Spleen (tissue), 11 donors: ENCODE measurements around the gene HLA-DMB. TPM values are rescaled to one million over a fixed set of nuclear protein-coding genes. Genes with fewer than 3 reads are reported as not detected.

Source experiments
- DNase-seq: peaks from one replicate; pipeline ENCODE4 v3.0.0-alpha.2; 2020
- H3K27ac ChIP-seq, 8 donors: fragments of 200-600 bp; sonication (generic) in 7 of 8; 1 replicate in 4 of 8; 2 replicates in 4 of 8; pipeline versions ENCODE4 v1.5.0 to v1.8.0; 2016 to 2021; ENCODE audit warnings: inconsistent platforms in 4 of 8, mild to moderate bottlenecking in 4 of 8, moderate library complexity in 1 of 8
- H3K27me3 ChIP-seq, 7 donors: fragments of 200-600 bp; sonication (generic) in 6 of 7; replicated peaks in 1 of 7; 1 replicate in 4 of 7; 2 replicates in 3 of 7; pipeline versions ENCODE4 v1.5.0 to v1.8.0; 2016 to 2021; ENCODE audit warnings: inconsistent platforms in 3 of 7, mild to moderate bottlenecking in 1 of 7
- H3K36me3 ChIP-seq, 6 donors: fragments of 200-600 bp; sonication (generic) in 5 of 6; 1 replicate in 4 of 6; 2 replicates in 2 of 6; pipeline versions ENCODE4 v1.5.0 to v1.8.0; 2016 to 2021; ENCODE audit warnings: inconsistent platforms in 2 of 6
- H3K4me1 ChIP-seq, 6 donors: fragments of 200-600 bp; sonication (generic) in 5 of 6; 1 replicate in 3 of 6; 2 replicates in 3 of 6; pipeline versions ENCODE4 v1.5.0 to v1.8.0; 2016 to 2021; ENCODE audit warnings: inconsistent platforms in 3 of 6
- H3K4me3 ChIP-seq, 8 donors: fragments of 200-600 bp; sonication (generic) in 7 of 8; 1 replicate in 4 of 8; 2 replicates in 4 of 8; pipeline versions ENCODE4 v1.5.0 to v1.8.0; 2016 to 2021; ENCODE audit warnings: inconsistent platforms in 4 of 8, mild to moderate bottlenecking in 4 of 8, moderate library complexity in 2 of 8
- H3K9me3 ChIP-seq, 8 donors: fragments of 200-600 bp; sonication (generic) in 7 of 8; 1 replicate in 4 of 8; 2 replicates in 4 of 8; pipeline versions ENCODE4 v1.5.0 to v1.8.0; 2016 to 2021; ENCODE audit warnings: inconsistent platforms in 4 of 8
- POLR2A ChIP-seq, 3 donors: fragments of 450-650 bp; IDR thresholded peaks; one replicate each; pipeline ENCODE4 v1.5.1; 2017; ENCODE audit warnings: antibody characterized with exemption in 3 of 3, mild to moderate bottlenecking in 1 of 3
- POLR2AphosphoS5 ChIP-seq, 3 donors: sonication (generic); formaldehyde crosslinking; IDR thresholded peaks; one replicate each; pipeline ENCODE4 v1.5.1; 2017; ENCODE audit warnings: antibody characterized with exemption in 3 of 3
- WGBS, 5 donors: extraction: QIAGEN DNeasy Blood & Tissue Kit in 3 of 5; methylation state at CpG; one replicate each; pipeline versions ENCODE4 v1.1.5 to v1.1.7; 2013 to 2018; 5-methylcytosine and 5-hydroxymethylcytosine counted together
- intact Hi-C: fragments of 100-400 bp; cut with DNase I; formaldehyde crosslinking; loops from one replicate; pipeline ENCODE4 v1.15.0; 2023; ENCODE audit warnings: low total_unique reads
- polyA plus RNA-seq, 3 donors: library from polyadenylated mRNA; stranded (reverse); fragments of 200-250 nt; gene quantifications; one replicate each; pipeline ENCODE4 v1.2.1, GENCODE V29; 2013
- total RNA-seq, 7 donors: library from RNA; depleted of rRNA in 3 of 7; stranded (reverse); fragments of >200 nt in 3 of 7; fragmentation: NEBNext Ultra II Directional in 4 of 7; extraction: Animal tissue kit (Norgen Biotek cat#: 25700) in 4 of 7; gene quantifications; one replicate each; pipeline versions ENCODE4 v1.1.0 to v1.2.1, GENCODE V29; 2016 to 2021
- TF ChIP-seq, protein P1 (sequence below), 11 experiments: fragments of 200-600 bp in 7 of 11; fragments of 450-650 bp in 4 of 11; sonication (generic) in 4 of 11; IDR thresholded peaks in 8 of 11; conservative IDR thresholded peaks in 3 of 11; 1 replicate in 7 of 11; 2 replicates in 4 of 11; pipeline versions ENCODE4 v1.4.0 to v1.8.0; 2016 to 2021; ENCODE audit warnings: antibody characterized with exemption in 11 of 11, inconsistent platforms in 4 of 11, mild to moderate bottlenecking in 1 of 11
- donor health status: healthy with polysubstance abuse.
- donor health status: DM: no; HTN: no; CAD: no; lungs with moderate emphysema.
- donor health status: DM: no; HTN: no; CAD: no.
- donor health status: Bipolar disorder and iron deficiency.
- donor health status: healthy.
- donor health status: DM: no; HTN: no; CAD: no.
- donor health status: DM: yes; HTN: yes; CAD: no.

The HLA-DMB gene
- total and polyA plus RNA-seq, 10 donors, result 124 to 226 (median 155) TPM

GRCh38 chr6:32888576-32888975, 52.3 kb downstream of the HLA-DMB start:
- no peak for DNase-seq
- no peaks in the 10 kb centered on the region for H3K36me3 ChIP-seq
- peaks cover 3 to 47% (median 20%) of the 10 kb centered on the region in 6 donors for H3K4me1 ChIP-seq
- TF ChIP-seq POLR2A (IDR thresholded peaks at IDR 0.05) (no peak), POLR2AphosphoS5 (IDR thresholded peaks at IDR 0.05) (no peak)
- TF ChIP-seq, protein P1, sequence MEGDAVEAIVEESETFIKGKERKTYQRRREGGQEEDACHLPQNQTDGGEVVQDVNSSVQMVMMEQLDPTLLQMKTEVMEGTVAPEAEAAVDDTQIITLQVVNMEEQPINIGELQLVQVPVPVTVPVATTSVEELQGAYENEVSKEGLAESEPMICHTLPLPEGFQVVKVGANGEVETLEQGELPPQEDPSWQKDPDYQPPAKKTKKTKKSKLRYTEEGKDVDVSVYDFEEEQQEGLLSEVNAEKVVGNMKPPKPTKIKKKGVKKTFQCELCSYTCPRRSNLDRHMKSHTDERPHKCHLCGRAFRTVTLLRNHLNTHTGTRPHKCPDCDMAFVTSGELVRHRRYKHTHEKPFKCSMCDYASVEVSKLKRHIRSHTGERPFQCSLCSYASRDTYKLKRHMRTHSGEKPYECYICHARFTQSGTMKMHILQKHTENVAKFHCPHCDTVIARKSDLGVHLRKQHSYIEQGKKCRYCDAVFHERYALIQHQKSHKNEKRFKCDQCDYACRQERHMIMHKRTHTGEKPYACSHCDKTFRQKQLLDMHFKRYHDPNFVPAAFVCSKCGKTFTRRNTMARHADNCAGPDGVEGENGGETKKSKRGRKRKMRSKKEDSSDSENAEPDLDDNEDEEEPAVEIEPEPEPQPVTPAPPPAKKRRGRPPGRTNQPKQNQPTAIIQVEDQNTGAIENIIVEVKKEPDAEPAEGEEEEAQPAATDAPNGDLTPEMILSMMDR (IDR thresholded peaks at IDR 0.05 in 8 of 11, conservative IDR thresholded peaks at IDR 0.05 in 3 of 11), result no peak
- H3K27me3 ChIP-seq, result no peaks in the 10 kb centered on the region
- intact Hi-C loops, result no loop called here
- 82 to 99% (median 93%) methylated on average over 2 of the region's 2 CpGs for WGBS, 5 donors
- H3K9me3 ChIP-seq, result no peaks in the 10 kb centered on the region
- no peak overlapping the region for H3K27ac ChIP-seq
- no peak overlapping the region for H3K4me3 ChIP-seq

DNA sequence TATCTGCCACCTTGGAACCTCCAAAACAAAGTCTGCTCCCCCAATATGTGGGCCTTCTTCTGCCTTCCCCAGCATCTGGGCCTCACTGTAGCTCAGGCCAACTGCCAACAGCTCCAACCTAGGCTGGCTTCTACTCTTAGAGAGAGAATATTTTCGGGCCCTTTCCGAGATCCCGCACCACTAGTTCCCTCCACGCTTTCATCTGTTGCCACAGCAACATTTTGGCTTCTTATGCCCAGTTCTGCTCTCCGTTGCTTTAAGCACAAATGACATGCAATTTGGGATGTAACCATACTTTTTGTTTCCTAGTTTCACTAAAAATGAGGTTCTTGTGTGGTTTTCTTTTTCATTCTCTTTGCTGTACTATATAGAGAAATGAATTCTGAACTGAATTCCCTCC, 53.2 kb downstream of the HLA-DMB start:
- H3K9me3 ChIP-seq, result no peaks in the 10 kb centered on the region
- no peak for DNase-seq
- H3K27ac ChIP-seq, result peak overlapping the region in 5 of 8 donors; percentile 16 to 35 (median 28)
- H3K4me3 ChIP-seq, result no peak overlapping the region
- no peaks in the 10 kb centered on the region for H3K27me3 ChIP-seq
- TF ChIP-seq POLR2A (IDR thresholded peaks at IDR 0.05), result no peak
- TF ChIP-seq POLR2AphosphoS5 (IDR thresholded peaks at IDR 0.05), result no peak
- TF ChIP-seq, protein P1 (IDR thresholded peaks at IDR 0.05 in 8 of 11, conservative IDR thresholded peaks at IDR 0.05 in 3 of 11), result no peak
- intact Hi-C loops, result loop anchor here (2.0 kb wide), 1 partner anchor 97 kb away; no protein-coding TSS in a partner anchor
- peaks cover 0 to 37% (median 17%) of the 10 kb centered on the region in 6 donors for H3K4me1 ChIP-seq
- 81 to 90% (median 87%) methylated on average over 5 of the region's 5 CpGs for WGBS, 5 donors
- no peaks in the 10 kb centered on the region for H3K36me3 ChIP-seq

GRCh38 chr6:32886681-32887383, 54.0 kb downstream of the HLA-DMB start:
- H3K4me3 ChIP-seq, result no peak overlapping the region
- no peak for DNase-seq
- H3K9me3 ChIP-seq, result no peaks in the 10 kb centered on the region
- no peaks in the 10 kb centered on the region for H3K27me3 ChIP-seq
- intact Hi-C loops, result loop anchor here (2.0 kb wide), 1 partner anchor 98 kb away; no protein-coding TSS in a partner anchor
- H3K36me3 ChIP-seq, result no peaks in the 10 kb centered on the region
- WGBS, 5 donors, result 52 to 78% (median 63%) methylated on average over 3 of the region's 3 CpGs
- H3K4me1 ChIP-seq, result peaks cover 0 to 35% (median 17%) of the 10 kb centered on the region in 6 donors
- TF ChIP-seq POLR2AphosphoS5 (IDR thresholded peaks at IDR 0.05), result no peak
- TF ChIP-seq, protein P1 (IDR thresholded peaks at IDR 0.05 in 8 of 11, conservative IDR thresholded peaks at IDR 0.05 in 3 of 11), result no peak
- no peak for TF ChIP-seq POLR2A (IDR thresholded peaks at IDR 0.05)
- peak overlapping the region in 7 of 8 donors; percentile 2 to 35 (median 24) for H3K27ac ChIP-seq

GRCh38 chr6:32885698-32886286, 55.0 kb downstream of the HLA-DMB start:
- Histone ChIP-seq H3K27ac (peak overlapping the region in 1 of 8 donors; percentile 28), H3K4me3 (no peak overlapping the region), H3K27me3 (no peaks in the 10 kb centered on the region), H3K36me3 (no peaks in the 10 kb centered on the region), H3K9me3 (no peaks in the 10 kb centered on the region), H3K4me1 (peaks cover 0 to 29% (median 17%) of the 10 kb centered on the region in 6 donors)
- DNase-seq, result no peak
- intact Hi-C loops, result loop anchor here (2.0 kb wide), 1 partner anchor 99 kb away; no protein-coding TSS in a partner anchor
- WGBS, 5 donors, result 38 to 60% (median 47%) methylated on average over 4 of the region's 4 CpGs
- TF ChIP-seq POLR2A (IDR thresholded peaks at IDR 0.05), result no peak
- TF ChIP-seq, protein P1 (IDR thresholded peaks at IDR 0.05 in 8 of 11, conservative IDR thresholded peaks at IDR 0.05 in 3 of 11), result peak; percentile 39 to 81 (median 65)
